ENCODE data around the gene GPR142.

GPR142 gene

DNA sequence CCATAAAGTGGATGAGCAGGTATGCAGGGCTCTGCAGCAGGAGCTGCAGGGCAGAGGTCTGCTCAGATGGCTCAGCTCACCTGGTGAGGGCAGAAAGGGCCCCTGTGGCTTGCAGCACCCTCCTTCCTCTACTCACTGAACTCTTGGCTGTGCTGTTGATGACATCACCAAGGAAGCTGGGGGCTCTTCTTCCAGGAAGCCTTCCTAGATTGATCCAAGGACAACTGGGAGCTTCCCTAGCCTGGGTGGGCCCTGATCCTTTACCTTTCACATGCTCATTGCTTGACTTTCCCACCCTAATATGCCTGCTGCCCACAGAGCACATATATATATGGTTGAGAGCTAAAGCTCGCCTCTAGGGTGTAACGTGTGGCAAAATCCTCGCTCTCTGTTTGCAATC, 38.8 kb upstream of the GPR142 start:
- in situ Hi-C loops (cut with MboI; ENCODE audit: low sequenced_read_pairs, unreplicated experiment) = no loop called here
- TF ChIP-seq, protein P1, sequence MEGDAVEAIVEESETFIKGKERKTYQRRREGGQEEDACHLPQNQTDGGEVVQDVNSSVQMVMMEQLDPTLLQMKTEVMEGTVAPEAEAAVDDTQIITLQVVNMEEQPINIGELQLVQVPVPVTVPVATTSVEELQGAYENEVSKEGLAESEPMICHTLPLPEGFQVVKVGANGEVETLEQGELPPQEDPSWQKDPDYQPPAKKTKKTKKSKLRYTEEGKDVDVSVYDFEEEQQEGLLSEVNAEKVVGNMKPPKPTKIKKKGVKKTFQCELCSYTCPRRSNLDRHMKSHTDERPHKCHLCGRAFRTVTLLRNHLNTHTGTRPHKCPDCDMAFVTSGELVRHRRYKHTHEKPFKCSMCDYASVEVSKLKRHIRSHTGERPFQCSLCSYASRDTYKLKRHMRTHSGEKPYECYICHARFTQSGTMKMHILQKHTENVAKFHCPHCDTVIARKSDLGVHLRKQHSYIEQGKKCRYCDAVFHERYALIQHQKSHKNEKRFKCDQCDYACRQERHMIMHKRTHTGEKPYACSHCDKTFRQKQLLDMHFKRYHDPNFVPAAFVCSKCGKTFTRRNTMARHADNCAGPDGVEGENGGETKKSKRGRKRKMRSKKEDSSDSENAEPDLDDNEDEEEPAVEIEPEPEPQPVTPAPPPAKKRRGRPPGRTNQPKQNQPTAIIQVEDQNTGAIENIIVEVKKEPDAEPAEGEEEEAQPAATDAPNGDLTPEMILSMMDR (IDR thresholded peaks at IDR 0.05; ENCODE audit: borderline replicate concordance, control extremely low read depth, extremely low read depth, insufficient read depth, missing control alignments) = no peak
- no peak for DNase-seq (ENCODE audit: low spot score)

DNA sequence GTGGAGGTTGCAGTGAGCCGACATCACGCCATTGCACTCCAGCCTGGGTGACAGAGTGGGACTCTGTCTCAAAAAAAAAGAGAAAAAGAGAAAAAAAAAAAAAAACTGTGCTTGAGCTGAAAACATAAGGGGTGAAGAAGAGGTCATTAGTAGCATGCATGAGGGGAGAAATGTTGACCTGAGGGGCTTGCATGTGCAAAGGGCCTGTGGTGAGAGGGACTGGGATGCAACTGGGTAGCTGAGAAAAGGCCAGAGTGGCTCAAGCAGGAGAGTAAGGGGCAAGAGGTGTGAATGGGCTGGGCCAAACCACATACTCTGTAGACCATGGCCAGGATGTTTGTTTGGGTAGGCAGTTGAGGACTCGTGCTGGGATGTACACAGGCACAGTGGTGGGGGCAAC, 37.9 kb upstream of the GPR142 start:
- DNase-seq (ENCODE audit: low spot score) = no peak
- in situ Hi-C loops (cut with MboI; ENCODE audit: low sequenced_read_pairs, unreplicated experiment) = no loop called here
- TF ChIP-seq, protein P1 (IDR thresholded peaks at IDR 0.05; ENCODE audit: borderline replicate concordance, control extremely low read depth, extremely low read depth, insufficient read depth, missing control alignments) = no peak

DNA sequence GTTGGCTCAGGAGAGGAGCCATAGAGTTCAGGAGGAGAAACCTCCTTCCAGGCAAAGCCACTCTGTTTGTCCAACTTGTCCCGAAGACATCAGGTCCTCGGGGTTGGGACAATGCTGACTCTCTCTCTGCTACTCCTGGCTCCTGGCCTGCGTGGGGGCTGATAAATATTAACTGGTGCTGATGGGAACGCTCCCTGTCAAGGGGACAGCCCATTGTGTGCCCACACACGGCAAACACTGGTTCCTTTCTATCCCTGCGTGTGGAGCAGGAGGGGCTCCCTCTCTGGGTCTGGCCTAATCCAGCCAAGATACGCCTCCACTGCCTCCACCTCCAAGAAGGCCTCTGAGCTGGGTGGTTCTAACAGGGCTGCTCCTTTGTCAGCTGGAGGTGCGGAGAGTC, 36.9 kb upstream of the GPR142 start:
- TF ChIP-seq, protein P1 (IDR thresholded peaks at IDR 0.05; ENCODE audit: borderline replicate concordance, control extremely low read depth, extremely low read depth, insufficient read depth, missing control alignments) = no peak
- in situ Hi-C loops (cut with MboI; ENCODE audit: low sequenced_read_pairs, unreplicated experiment) = no loop called here

DNA sequence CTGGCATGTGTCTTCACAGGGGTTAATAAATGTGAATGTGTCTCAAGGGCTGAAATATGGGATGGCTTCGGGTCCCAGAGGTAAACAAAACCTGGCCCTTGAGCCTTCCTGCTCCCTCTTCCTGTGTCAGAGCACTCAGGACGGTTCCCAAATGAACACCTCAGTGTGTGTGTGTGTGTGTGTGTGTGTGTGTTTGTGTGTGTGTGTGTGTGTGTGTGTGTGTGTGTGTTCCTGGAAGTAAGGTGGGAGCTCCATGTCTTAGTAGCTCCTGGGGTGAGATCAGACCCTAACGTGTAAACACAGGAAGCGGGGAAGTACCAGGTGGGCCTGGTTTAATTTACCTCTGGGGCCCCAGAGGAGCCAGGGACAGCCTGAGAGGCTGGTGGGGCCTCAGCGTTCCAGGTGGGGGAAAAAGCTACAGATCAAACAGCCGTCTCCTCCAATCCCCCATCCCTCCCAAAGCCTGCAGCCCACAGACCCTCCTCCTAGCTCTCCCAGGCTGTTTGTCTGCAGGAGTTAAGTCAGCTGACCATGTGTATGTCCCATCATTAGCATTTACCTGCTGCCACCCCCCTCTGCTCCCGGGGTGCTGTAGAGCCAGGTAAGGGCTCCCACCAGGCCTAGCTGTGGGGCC, 35.2 kb upstream of the GPR142 start:
- in situ Hi-C loops (cut with MboI; ENCODE audit: low sequenced_read_pairs, unreplicated experiment) = no loop called here
- TF ChIP-seq, protein P1 (IDR thresholded peaks at IDR 0.05; ENCODE audit: borderline replicate concordance, control extremely low read depth, extremely low read depth, insufficient read depth, missing control alignments) = no peak
- DNase-seq (ENCODE audit: low spot score) = no peak

More for the DNA sequence above, 36.9 kb upstream of the GPR142 start:
- no peak for DNase-seq (ENCODE audit: low spot score)

DNA sequence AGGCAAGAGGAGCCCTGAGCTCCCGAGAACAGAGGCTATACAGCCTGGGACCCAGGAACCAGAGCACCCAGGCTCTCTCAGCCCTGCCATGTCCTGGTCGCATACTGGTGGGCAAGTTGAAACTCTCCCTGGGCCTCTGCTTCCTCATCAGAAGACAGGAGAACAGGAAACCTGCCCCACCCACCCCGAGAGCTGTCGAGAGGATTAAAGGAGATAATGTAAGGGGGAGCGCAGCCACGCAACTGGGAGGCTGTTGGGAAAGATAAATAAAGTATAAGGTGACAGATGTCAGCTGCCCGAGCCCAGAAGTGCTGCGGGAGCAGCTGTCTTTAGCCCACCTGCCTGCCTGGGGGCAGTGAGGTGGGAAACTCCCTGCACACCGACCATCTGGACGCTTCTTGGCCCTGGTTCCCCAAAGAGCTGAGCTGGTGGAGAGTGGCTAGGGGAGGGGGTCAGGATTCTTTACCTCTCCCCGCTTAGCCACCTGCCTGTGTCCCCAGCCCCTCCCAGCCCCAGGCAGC, 34.5 kb upstream of the GPR142 start:
- TF ChIP-seq, protein P1 (IDR thresholded peaks at IDR 0.05; ENCODE audit: borderline replicate concordance, control extremely low read depth, extremely low read depth, insufficient read depth, missing control alignments) = no peak
- no peak for DNase-seq (ENCODE audit: low spot score)
- in situ Hi-C loops (cut with MboI; ENCODE audit: low sequenced_read_pairs, unreplicated experiment) = no loop called here

DNA sequence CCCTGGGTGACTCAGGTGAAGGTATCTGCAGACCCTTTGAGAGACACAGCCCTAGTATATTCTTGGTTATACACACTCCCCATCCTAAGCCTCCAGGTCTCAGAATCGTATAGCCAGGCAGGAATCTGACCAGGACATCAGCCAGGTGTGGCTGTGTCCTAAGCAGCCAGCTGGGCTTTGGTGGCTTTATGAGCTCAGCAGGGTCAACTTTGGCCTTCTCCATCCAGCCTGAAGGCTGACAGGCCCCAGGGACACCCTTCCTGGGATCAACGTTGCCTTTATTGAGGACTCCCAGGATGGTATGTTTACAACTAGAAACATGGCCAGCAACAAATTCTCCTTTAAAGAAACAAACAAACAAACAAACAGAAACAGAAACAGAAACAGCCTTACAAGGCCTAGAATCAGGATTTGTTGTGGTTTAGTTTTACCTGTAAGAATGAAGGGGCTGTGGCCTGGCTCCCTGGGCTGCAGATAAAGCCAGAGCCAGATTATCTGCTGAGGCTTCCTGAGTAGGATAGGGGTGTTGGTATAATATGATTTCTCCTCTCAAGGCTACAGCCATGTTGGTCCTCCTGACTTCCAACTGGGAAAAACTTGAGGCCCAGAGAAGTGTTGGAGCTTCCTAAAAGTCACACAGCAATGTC, 32.8 kb upstream of the GPR142 start:
- TF ChIP-seq, protein P1 (IDR thresholded peaks at IDR 0.05; ENCODE audit: borderline replicate concordance, control extremely low read depth, extremely low read depth, insufficient read depth, missing control alignments) = no peak
- DNase-seq (ENCODE audit: low spot score) = no peak
- in situ Hi-C loops (cut with MboI; ENCODE audit: low sequenced_read_pairs, unreplicated experiment) = no loop called here

Data from GM13976 (cell line).